ENCODE data around the gene FURIN.
"Not testable (repeated sequence)": the region's sequence is repeated elsewhere in the genome, so short reads cannot be mapped to it uniquely, and the experiment has no call there.

FURIN gene

GRCh38 chr15:90845201-90845949, 23.0 kb upstream of the FURIN start:
- peak; percentile 6 for DNase-seq

GRCh38 chr15:90849424-90849823, 19.0 kb upstream of the FURIN start:
- DNase-seq: not testable (repeated sequence)

DNA sequence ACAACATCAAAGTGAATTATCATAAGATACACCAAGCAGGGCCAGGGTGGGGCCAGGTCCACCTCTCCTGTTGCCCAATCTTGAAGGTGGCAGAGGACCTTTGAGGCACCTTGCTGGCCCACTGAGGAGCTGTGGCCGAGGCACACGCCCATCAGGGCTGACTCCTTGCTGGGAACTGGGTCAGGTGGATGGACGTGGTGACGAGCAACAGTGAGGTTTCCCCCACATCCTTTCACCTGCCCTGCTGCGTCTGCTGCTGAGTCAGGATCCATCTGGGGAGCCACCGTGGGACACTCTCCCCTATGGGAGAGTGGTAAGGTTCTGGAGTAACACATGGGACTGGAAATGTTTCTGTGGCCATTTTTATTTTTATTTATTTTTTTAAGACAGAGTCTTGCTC, 17.3 kb upstream of the FURIN start:
- no peak for DNase-seq

DNA sequence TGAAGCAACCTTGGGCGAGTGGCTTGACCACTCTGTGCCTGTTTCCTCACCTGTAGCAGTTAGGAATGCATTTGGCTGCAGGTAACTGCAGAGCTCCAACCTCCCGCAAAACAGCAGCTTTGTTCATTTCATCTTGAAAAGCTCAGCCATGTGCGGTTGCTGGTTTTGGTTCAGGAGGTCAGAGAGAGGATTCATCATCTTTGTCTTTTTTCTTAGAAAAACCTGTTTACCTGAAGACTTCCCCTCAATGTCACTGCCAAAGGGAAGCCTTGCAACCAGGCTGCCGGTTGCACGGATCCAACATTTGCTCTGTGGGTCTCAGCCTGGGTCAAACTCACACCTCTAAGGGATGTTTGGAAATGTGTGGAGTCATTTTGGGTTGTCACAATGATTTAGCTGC, 16.4 kb upstream of the FURIN start:
- no peak for DNase-seq

DNA sequence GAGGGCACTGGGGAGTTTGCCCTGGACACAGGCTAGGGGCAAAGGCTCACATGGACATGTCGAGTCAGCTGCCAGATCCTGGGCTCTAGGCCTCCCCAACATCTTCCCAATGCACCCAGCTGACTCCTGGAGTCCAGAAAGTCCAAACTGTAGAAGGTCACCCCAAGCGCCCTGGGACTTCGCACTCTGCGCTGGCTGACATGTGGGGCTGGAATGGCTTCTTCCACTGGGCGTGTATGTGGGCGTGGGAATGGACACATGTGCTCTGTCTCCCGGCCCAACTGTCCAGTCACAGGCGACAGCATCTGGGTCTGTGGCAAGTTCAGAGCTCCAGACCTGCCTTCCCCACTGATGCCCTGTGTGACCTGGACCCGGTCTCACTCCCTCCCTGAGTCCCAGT, 13.2 kb upstream of the FURIN start:
- DNase-seq: no peak

DNA sequence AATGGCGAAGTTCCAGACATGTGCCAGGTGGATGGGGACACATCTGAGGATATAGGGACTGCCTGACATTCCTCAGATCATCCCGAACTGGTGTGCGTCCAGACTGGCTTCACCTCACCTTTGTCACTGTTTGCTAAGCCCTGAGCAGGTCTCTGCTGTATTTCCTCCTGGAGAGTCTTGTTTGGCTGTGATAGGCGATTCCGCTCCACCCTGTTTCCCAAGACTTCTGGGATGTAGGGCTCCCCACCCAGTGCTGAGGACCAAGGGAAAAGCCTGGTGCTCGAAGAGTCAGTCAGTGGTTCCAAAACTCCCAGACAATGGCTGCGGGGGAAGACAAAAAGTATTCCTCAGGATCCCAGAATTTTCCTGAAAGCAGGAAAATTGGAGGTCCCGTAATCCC, 11.1 kb upstream of the FURIN start:
- no peak for DNase-seq

- DNase-seq: no peak
Observed at GRCh38 chr15:90857883-90858443, 10.4 kb upstream of the FURIN start.

GRCh38 chr15:90859234-90860131, 8.9 kb upstream of the FURIN start:
- no peak for DNase-seq

GRCh38 chr15:90860450-90860849, 7.9 kb upstream of the FURIN start:
- DNase-seq: no peak

- DNase-seq: peak; percentile 76
Observed at GRCh38 chr15:90860942-90861675, 7.3 kb upstream of the FURIN start.

GRCh38 chr15:90862487-90862886, 5.9 kb upstream of the FURIN start:
- DNase-seq: no peak

- no peak for DNase-seq
Observed at GRCh38 chr15:90862964-90863778, 5.2 kb upstream of the FURIN start.

DNA sequence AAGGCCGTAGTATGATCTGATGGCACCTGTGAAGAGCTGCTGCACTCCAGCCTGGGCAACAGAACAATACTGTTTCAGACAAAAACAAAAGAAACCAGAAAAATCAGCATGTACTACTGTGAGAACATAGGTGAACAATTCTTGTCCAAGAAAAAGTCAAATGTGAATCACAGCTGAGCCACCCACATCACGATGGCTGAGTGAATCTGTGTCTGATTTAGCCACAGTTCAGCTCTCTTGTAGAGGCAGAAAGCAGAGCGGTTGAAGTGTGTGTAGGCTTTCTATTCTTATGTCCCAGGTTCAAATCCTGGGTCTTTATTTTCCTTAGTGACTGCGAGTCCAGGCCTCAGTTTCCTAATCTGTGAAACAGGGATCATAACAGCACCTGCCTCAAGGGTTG, 4.4 kb upstream of the FURIN start:
- no peak for DNase-seq

DNA sequence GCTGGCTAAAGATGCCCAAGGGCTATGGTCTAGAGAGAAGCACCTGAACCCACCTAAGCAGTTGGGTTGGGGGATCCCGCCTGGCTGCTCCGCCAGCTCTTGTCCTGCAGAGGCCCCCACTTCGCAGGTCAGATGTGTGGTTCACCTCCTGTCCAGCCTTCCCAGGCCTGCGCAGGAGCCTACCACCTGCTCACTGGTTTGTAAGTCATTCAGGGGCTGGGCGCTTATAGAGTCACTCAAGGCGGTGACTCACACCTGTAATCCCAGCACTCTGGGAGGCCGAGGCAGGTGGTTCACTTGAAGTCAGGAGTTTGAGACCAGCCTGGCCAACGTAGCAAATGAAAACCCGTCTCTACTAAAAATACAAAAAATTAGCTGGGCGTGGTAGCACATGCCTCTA, 3.9 kb upstream of the FURIN start:
- no peak for DNase-seq

DNA sequence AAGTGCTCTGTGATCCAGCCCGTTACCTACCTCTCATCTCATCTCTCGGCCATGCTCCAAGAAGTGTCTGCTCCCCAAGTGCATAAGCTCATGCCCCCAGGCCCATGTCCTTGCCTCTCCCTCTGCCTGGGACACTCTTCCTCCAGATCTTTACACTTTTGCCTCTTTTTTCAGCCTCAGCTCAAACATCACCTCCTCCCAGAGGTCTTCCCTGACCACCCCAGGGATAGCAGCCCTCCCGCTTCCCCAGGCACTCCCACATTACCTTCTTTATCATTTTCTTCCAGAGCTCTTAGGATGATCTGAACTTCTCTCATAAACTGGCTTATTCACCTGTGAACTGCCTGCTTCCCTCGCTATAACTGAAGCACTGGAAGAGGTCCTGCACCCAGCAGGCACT, 2.7 kb upstream of the FURIN start:
- no peak for DNase-seq

DNA sequence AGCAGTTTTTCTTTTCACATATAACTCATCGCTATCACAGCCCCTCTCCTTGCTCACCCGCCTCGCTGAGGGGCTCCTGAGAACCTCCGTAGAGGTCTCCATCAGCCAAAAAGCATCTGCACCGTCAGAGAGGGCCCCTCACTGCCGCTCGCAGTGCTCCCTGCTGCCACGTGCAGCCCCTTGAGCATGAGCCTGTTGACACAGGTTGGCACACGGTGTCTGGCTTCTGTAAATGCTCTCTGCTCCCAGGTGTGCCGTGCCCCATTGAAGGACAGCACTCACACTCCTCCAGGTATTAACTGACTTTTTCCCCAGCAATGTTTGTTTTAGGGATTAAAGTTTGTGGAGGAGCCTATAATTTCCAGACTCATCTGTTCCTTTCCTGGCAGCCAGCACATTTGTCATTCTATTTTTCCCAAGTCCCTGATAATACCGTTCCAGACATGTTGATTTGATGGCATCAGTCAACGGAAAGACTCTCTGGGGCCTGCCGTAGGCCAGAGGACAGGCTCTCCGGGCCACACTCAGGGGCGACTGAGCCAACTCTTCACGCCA, 2.1 kb upstream of the FURIN start:
- DNase-seq: no peak

DNA sequence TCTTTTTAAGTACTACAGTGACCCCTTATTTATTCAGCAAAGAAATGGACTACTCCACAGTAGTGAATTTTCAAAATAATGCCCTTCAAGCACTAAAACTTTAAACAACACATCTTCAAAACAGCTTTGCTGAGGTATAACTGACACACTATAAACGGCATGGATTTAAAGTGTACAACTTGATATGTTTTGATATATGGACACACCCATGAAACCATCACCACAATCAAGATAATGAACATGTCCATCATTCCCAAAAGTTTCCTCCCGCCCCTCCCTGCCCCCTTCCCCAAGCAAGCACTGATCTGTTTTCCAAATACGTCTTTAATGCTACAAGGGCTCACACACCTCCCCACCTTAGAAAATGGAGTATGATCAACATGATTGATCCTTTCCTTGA, 1.6 kb upstream of the FURIN start:
- no peak for DNase-seq

DNA sequence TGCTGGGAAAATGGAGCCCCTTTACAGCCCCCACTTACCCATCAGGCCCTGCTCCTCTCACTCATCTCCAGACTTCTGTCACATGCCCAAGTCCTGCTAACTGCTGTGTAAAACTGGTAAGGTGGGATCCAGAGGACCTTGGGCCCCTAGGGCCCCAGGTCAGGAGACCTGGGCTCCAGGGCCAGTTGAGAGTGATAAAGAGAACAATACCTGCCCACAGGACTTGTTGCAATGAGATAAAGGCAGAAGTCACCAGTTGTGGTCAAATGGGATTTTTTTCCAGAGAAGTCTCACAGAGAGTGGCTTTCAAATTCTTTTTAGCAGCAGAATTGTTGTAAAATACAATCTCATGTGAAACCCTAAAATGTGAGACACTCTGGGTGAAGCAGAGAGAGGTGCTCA, 753 bp downstream of the FURIN start:
- no peak for DNase-seq

GRCh38 chr15:90869601-90870353, 1.4 kb downstream of the FURIN start:
- DNase-seq: no peak

- no peak for DNase-seq
Observed at GRCh38 chr15:90870354-90871138, 2.2 kb downstream of the FURIN start.

Data from NCI-H1092 treated with DMSO at 0.1 percent for 48 hours (cell line).